DMS153 treated with DMSO at 0.1 percent for 48 hours (cell line): Measurements from ENCODE around the gene ZFPM1.

Source experiments
- DNase-seq: peaks from one replicate; lab custom pipeline; 2025; ENCODE audit not compliant: unreplicated experiment; lab: John Stamatoyannopoulos, UW

ZFPM1 gene

GRCh38 chr16:88417684-88418476 lies 35.2 kb upstream of the ZFPM1 start:
- no peak for DNase-seq

- DNase-seq, result no peak
These were observed 34.2 kb upstream of the ZFPM1 start for GRCh38 chr16:88418869-88419268.

- no peak for DNase-seq
These were observed 33.3 kb upstream of the ZFPM1 start for GRCh38 chr16:88419790-88420189.

GRCh38 chr16:88420496-88420895 lies 32.6 kb upstream of the ZFPM1 start:
- no peak for DNase-seq

- DNase-seq, result no peak
These were observed 31.8 kb upstream of the ZFPM1 start for GRCh38 chr16:88421301-88421700.

- no peak for DNase-seq
These were observed 31.1 kb upstream of the ZFPM1 start for GRCh38 chr16:88421871-88422433.

GRCh38 chr16:88422733-88423447 lies 30.2 kb upstream of the ZFPM1 start:
- no peak for DNase-seq

GRCh38 chr16:88423448-88423850 lies 29.6 kb upstream of the ZFPM1 start:
- DNase-seq, result no peak

GRCh38 chr16:88424587-88425235 lies 28.4 kb upstream of the ZFPM1 start:
- no peak for DNase-seq

- DNase-seq, result no peak
These were observed 27.1 kb upstream of the ZFPM1 start for GRCh38 chr16:88426018-88426417.

GRCh38 chr16:88427376-88427775 lies 25.7 kb upstream of the ZFPM1 start:
- DNase-seq, result no peak

- no peak for DNase-seq
These were observed 24.9 kb upstream of the ZFPM1 start for GRCh38 chr16:88428156-88428555.

GRCh38 chr16:88428616-88429386 lies 24.3 kb upstream of the ZFPM1 start:
- DNase-seq, result no peak

GRCh38 chr16:88429387-88430184 lies 23.5 kb upstream of the ZFPM1 start:
- DNase-seq, result no peak

- DNase-seq, result no peak
These were observed 22.9 kb upstream of the ZFPM1 start for GRCh38 chr16:88430185-88430523.

- no peak for DNase-seq
These were observed 22.3 kb upstream of the ZFPM1 start for GRCh38 chr16:88430524-88431446.

- no peak for DNase-seq
These were observed 21.4 kb upstream of the ZFPM1 start for GRCh38 chr16:88431651-88432050.

GRCh38 chr16:88432174-88432573 lies 20.9 kb upstream of the ZFPM1 start:
- no peak for DNase-seq

GRCh38 chr16:88432753-88433152 lies 20.3 kb upstream of the ZFPM1 start:
- DNase-seq, result no peak
